HG03095 (cell line): Measurements from ENCODE around the gene EVI5L.
A peak's percentile ranks its signal among the peaks of the same experiment; 100 is the strongest.

Experiments used
- ATAC-seq: cut with Tn5 transposase; IDR thresholded peaks from one replicate; pipeline ENCODE4 v1.9.1; 2021; ENCODE audit warnings: moderate library complexity; ENCODE audit not compliant: unreplicated experiment

Gene EVI5L

GRCh38 chr19:7859831-7860713 lies 30.1 kb downstream of the EVI5L start:
- no peak for ATAC-seq

- no peak for ATAC-seq
Measured at GRCh38 chr19:7860714-7861618, 30.9 kb downstream of the EVI5L start.

- ATAC-seq = no peak
Measured at GRCh38 chr19:7861619-7862412, 31.8 kb downstream of the EVI5L start.

GRCh38 chr19:7862413-7862951 lies 32.5 kb downstream of the EVI5L start:
- no peak for ATAC-seq

GRCh38 chr19:7863157-7863970 lies 33.3 kb downstream of the EVI5L start:
- no peak for ATAC-seq

GRCh38 chr19:7863971-7864689 lies 34.1 kb downstream of the EVI5L start:
- no peak for ATAC-seq

- no peak for ATAC-seq
Measured at GRCh38 chr19:7864690-7865074, 34.7 kb downstream of the EVI5L start.

GRCh38 chr19:7865262-7865911 lies 35.4 kb downstream of the EVI5L start:
- ATAC-seq = no peak

GRCh38 chr19:7866399-7867091 lies 36.5 kb downstream of the EVI5L start:
- ATAC-seq = no peak

- ATAC-seq = no peak
Measured at GRCh38 chr19:7867092-7867844, 37.2 kb downstream of the EVI5L start.

GRCh38 chr19:7868326-7868670 lies 38.3 kb downstream of the EVI5L start:
- no peak for ATAC-seq

GRCh38 chr19:7868671-7869452 lies 38.8 kb downstream of the EVI5L start:
- ATAC-seq = peak; percentile 44

GRCh38 chr19:7869453-7869909 lies 39.5 kb downstream of the EVI5L start:
- peak; percentile 39 for ATAC-seq

- ATAC-seq = no peak
Measured at GRCh38 chr19:7869910-7870511, 40.0 kb downstream of the EVI5L start.

- ATAC-seq = no peak
Measured at GRCh38 chr19:7870571-7871436, 40.8 kb downstream of the EVI5L start.
